RWPE2 (cell line): ENCODE measurements around the gene DDI1.

Experiments
- ATAC-seq: fragments of 200-7000 bp; cut with Tn5 transposase; 3 replicates; pipeline ENCODE4 v1.9.1; 2021; ENCODE audit warnings: low read depth
- DNase-seq: peaks from one replicate; pipeline ENCODE4 v3.0.0-alpha.2; 2020; ENCODE audit warnings: low spot score
- H3K27ac ChIP-seq: fragments of 450-650 bp; 2 replicates; pipeline ENCODE4 v1.5.1; 2017; ENCODE audit warnings: mild to moderate bottlenecking; ENCODE audit not compliant: poor library complexity, severe bottlenecking
- H3K27me3 ChIP-seq: fragments of 250-450 bp; sonication (Bioruptor Pico); 2 replicates; pipeline ENCODE4 v1.5.1; 2021; ENCODE audit warnings: mild to moderate bottlenecking, moderate library complexity; ENCODE audit not compliant: insufficient read depth, poor library complexity, severe bottlenecking
- H3K36me3 ChIP-seq: fragments of 250-450 bp; sonication (Bioruptor Pico); 2 replicates; pipeline ENCODE4 v1.5.1; 2020; ENCODE audit warnings: low read depth, mild to moderate bottlenecking, moderate library complexity
- H3K4me1 ChIP-seq: fragments of 250-450 bp; sonication (Bioruptor Pico); 2 replicates; pipeline ENCODE4 v1.5.1; 2021; ENCODE audit warnings: mild to moderate bottlenecking, moderate library complexity; ENCODE audit not compliant: insufficient read depth, poor library complexity, severe bottlenecking
- H3K4me3 ChIP-seq: fragments of 250-450 bp; sonication (Bioruptor Pico); 2 replicates; pipeline ENCODE4 v1.5.1; 2021; ENCODE audit warnings: mild to moderate bottlenecking, moderate library complexity; ENCODE audit not compliant: severe bottlenecking
- H3K9me3 ChIP-seq: fragments of 250-450 bp; sonication (Bioruptor Pico); 2 replicates; pipeline ENCODE4 v1.5.1; 2021; ENCODE audit warnings: mild to moderate bottlenecking, moderate library complexity; ENCODE audit not compliant: severe bottlenecking
- TF ChIP-seq, protein P1 (sequence below): fragments of 450-650 bp; IDR thresholded peaks from one replicate; pipeline ENCODE4 v1.5.1; 2017; ENCODE audit warnings: mild to moderate bottlenecking, moderate library complexity; ENCODE audit not compliant: poor library complexity, severe bottlenecking

DDI1 gene

DNA sequence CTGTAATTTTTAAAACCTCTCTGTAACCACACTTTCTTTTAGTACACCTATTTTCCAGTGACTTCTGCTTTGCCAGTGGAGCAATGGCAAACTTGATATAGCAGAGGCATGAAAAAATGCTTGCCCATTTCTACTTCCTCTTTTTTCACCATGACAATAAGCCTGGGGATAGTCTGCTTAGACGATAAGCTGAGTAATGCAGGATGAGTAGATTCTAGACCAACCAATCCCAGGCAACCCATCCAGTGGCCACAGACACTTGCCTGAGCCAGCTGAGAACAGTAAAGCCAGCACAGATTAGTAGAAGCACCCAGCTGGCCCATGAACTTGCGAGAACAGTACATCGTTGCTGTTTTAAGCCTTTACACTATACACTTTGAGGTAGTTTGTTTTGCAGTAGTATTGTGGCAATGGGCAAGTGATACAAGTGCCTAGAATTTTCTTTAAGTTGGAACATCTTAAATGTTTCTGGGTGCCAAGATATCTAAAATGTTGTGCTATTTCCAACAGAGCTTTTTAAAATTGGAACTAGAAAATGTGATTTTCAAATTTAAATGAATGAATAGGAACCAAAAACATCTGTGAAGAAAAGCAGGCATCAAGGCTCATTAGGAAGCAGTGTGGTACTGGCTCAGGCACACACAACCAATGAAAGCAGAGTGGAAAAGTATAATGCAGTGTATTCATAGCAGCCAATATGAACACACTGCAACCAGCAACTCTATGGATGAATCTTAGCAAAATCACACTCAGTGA lies 37.7 kb downstream of the DDI1 start:
- no peak overlapping the region for H3K4me3 ChIP-seq
- ATAC-seq, result peak; percentile 88
- no peak for DNase-seq
- no peaks in the 10 kb centered on the region for H3K27me3 ChIP-seq
- TF ChIP-seq, protein P1, sequence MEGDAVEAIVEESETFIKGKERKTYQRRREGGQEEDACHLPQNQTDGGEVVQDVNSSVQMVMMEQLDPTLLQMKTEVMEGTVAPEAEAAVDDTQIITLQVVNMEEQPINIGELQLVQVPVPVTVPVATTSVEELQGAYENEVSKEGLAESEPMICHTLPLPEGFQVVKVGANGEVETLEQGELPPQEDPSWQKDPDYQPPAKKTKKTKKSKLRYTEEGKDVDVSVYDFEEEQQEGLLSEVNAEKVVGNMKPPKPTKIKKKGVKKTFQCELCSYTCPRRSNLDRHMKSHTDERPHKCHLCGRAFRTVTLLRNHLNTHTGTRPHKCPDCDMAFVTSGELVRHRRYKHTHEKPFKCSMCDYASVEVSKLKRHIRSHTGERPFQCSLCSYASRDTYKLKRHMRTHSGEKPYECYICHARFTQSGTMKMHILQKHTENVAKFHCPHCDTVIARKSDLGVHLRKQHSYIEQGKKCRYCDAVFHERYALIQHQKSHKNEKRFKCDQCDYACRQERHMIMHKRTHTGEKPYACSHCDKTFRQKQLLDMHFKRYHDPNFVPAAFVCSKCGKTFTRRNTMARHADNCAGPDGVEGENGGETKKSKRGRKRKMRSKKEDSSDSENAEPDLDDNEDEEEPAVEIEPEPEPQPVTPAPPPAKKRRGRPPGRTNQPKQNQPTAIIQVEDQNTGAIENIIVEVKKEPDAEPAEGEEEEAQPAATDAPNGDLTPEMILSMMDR, result no peak
- no peak overlapping the region for H3K27ac ChIP-seq
- H3K4me1 ChIP-seq, result peaks cover 26% of the 10 kb centered on the region
- H3K36me3 ChIP-seq, result no peaks in the 10 kb centered on the region
- no peaks in the 10 kb centered on the region for H3K9me3 ChIP-seq

DNA sequence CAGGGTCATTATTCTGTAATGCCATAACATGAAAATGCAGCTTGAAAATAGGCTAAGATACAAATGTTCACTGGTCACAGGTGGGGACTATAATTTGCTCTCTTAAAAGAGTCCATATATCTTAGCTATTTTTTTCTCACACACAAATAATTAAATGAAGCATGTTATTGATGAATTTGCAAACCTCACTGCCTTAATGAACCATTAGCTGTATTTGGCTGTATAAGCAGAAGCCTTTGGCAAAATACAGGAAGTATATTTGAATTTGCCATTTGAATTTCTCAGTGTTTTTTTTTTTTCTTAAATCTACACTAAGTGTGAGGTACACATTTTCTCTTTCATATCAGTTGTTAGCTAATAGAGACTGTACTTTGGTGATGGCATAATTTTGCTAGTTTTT lies 38.7 kb downstream of the DDI1 start:
- no peak for ATAC-seq
- no peak for DNase-seq
- H3K9me3 ChIP-seq, result no peaks in the 10 kb centered on the region
- H3K27me3 ChIP-seq, result no peaks in the 10 kb centered on the region
- TF ChIP-seq, protein P1, result no peak
- H3K27ac ChIP-seq, result no peak overlapping the region
- peaks cover 26% of the 10 kb centered on the region for H3K4me1 ChIP-seq
- H3K4me3 ChIP-seq, result no peak overlapping the region
- no peaks in the 10 kb centered on the region for H3K36me3 ChIP-seq

DNA sequence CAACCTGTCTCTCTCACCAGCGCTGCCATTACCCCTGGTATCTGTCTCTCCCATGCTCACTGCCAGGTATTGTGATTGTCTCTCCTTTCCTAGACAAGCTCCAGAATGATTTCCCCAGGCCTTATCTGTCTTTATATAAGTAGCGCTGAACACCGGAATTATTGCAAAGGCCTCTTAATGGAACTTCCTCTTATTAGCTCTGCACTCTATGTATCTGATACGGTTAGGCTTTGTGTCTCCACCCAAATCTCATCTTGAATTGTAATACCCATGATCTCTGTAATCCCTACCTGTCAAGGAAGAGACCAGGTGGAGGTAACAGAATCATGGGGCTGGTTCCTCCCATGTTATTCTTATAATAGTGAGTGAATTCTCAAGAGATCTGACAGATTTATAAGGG lies 39.3 kb downstream of the DDI1 start:
- DNase-seq (no peak), ATAC-seq (no peak)
- TF ChIP-seq, protein P1, result no peak
- H3K27ac ChIP-seq, result peak overlapping the region; percentile 49
- H3K36me3 ChIP-seq, result no peaks in the 10 kb centered on the region
- H3K4me1 ChIP-seq, result peaks cover 26% of the 10 kb centered on the region
- no peaks in the 10 kb centered on the region for H3K9me3 ChIP-seq
- no peaks in the 10 kb centered on the region for H3K27me3 ChIP-seq
- no peak overlapping the region for H3K4me3 ChIP-seq

DNA sequence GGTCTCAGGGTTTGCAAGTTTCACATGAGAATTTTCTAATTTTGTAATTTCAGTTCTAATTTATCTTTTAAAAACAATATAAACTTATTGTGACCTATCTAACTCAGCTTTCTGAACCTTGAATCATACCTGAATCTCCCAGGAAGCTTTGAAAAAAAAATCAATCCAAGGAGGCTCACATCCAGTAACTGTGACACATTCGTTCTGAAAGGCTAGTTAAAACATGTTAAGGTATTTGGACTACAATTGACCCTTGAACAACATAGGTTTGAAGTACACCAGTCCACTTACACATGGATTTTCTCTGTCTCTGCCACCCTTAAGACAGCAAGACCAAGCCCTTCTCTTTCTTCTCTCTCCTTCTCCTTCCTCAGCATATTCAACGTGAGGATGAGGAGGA lies 40.0 kb downstream of the DDI1 start:
- H3K4me1 ChIP-seq, result peaks cover 26% of the 10 kb centered on the region
- H3K27me3 ChIP-seq, result no peaks in the 10 kb centered on the region
- TF ChIP-seq, protein P1, result no peak
- no peaks in the 10 kb centered on the region for H3K36me3 ChIP-seq
- no peak for DNase-seq
- ATAC-seq, result peak; percentile 90
- H3K4me3 ChIP-seq, result no peak overlapping the region
- H3K9me3 ChIP-seq, result no peaks in the 10 kb centered on the region
- H3K27ac ChIP-seq, result peak overlapping the region; percentile 49

DNA sequence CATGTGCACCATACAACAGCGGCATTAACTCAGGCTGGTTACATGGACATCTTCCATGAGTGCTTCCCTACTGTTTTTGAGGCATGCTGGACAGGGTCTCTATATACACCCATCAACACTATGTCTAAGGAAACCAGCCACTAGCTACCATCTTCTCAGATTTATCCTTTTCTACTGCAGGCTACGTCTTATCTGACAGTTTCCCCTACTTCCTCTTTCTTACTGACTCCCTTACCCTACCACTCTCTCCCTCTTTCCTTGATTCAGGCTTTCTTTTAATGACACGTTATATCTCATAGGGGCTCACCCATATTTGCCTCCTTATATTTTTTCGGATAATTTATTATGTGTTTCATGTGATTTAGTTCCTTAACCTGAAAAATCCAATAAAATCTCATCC lies 41.8 kb downstream of the DDI1 start:
- Histone ChIP-seq H3K9me3 (no peaks in the 10 kb centered on the region), H3K36me3 (no peaks in the 10 kb centered on the region), H3K4me1 (peaks cover 26% of the 10 kb centered on the region), H3K27ac (no peak overlapping the region), H3K27me3 (no peaks in the 10 kb centered on the region), H3K4me3 (no peak overlapping the region)
- TF ChIP-seq, protein P1, result no peak
- DNase-seq (no peak), ATAC-seq (no peak)
